HG03039 (cell line): ENCODE data around the gene ACADSB.

Source experiments
- ATAC-seq: cut with Tn5 transposase; IDR thresholded peaks from one replicate; pipeline ENCODE4 v1.9.1; 2021; ENCODE audit warnings: mild to moderate bottlenecking, moderate library complexity; ENCODE audit not compliant: unreplicated experiment

Gene ACADSB

DNA sequence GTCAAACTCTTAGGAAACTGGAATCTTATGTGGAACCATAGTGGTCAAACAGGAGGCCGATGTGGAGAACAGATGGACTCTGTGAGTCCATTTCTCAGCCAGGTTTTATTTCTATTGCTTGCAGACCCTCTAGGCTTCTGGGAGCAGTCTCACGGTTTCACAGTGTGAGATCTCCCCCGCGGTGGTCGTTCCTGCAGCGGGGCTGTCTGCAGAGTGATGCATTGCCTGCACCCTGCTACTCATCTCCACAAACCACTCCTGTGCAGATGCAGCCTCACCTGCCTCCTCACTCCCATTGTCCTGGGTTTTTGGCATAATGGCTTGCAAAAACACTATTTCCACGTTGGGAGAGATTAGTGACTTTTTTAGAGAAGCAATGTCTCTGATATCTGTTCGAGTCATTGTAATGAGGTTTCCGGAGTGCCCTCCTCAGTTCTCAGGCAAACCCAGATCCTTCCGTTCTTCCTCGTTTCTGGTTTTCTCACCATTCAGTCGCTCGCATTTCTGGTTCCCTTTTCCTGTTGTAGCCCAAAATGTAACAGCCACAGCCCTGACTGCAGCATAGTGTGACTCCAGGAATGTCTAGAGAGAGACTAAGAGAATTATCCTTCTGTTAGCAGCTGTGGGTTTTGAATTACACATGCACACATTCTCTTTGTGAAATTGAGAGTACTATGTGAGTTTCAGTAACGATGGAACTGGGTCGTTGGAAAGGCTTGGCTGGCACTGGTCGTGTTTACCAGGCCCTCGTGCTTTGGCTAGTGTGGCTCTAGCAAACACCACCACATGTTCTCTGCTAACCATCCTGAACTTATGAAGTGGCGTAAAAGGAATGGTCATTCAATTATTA lies 30.2 kb downstream of the ACADSB start:
- no peak for ATAC-seq

GRCh38 chr10:123039632-123039930 lies 30.8 kb downstream of the ACADSB start:
- ATAC-seq, result no peak

GRCh38 chr10:123042708-123043408 lies 34.1 kb downstream of the ACADSB start:
- no peak for ATAC-seq

DNA sequence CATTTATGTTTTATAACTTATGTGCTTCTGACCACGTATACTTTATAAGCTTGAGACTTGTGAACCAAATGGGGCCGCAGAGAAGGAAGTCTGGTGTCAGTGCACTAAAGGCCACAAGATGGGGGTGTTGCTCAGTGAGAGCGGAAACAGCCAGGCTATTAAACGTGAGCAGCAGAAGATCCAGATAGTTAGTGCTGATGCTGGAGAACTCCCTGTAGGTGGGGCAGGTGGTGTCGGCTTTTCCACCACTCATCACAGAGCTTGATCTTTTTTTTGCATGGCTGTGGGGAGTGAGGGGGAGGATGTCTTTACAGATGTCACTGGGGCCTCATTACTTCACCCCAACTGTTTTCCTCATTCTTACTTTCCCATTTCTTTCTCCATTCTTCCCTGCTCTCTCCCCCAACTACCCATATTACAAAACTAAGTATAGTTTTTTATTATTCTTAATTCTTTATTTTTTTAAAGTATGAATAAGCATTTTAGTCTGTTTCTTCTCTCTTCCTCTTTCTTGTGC lies 34.7 kb downstream of the ACADSB start:
- no peak for ATAC-seq

DNA sequence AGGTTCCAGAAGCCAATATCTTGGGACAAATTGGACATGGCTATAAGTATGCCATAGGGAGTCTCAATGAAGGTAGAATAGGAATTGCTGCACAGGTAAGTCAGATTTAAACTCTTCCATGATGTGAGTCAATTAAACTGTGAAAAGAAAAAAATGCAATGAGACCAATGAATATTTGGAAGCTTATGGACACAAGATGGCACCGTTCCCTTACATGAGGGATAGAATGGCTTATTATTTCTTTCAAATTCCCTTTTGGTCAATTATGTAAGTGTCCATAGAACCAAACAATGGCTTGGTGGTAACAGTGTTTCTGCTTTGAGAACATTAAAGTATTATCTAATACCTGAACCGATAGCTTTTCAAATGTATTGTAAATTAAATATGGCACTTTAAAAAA lies 35.6 kb downstream of the ACADSB start:
- no peak for ATAC-seq

GRCh38 chr10:123045961-123046731 lies 37.3 kb downstream of the ACADSB start:
- no peak for ATAC-seq

- ATAC-seq, result no peak
These were observed 49.2 kb downstream of the ACADSB start for GRCh38 chr10:123057968-123058367.

DNA sequence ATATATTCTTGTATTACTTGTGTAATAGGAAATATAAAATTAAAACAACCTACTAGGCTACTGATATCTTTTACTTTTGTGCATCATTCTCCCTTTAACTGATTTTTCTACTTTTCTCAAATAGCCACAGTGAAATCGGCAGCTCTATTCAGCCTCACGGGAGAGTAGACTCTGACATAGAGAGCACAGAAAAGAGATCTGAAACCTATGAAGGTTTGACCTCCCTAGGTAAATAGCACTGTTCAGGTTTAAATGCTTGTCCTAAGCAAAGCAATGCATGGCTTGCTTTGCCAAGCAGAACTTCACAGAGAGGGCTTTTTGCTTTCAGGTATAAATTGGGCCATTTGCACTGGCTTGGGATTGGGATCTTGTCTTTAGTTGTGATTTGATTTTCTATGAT lies 53.1 kb downstream of the ACADSB start:
- no peak for ATAC-seq

DNA sequence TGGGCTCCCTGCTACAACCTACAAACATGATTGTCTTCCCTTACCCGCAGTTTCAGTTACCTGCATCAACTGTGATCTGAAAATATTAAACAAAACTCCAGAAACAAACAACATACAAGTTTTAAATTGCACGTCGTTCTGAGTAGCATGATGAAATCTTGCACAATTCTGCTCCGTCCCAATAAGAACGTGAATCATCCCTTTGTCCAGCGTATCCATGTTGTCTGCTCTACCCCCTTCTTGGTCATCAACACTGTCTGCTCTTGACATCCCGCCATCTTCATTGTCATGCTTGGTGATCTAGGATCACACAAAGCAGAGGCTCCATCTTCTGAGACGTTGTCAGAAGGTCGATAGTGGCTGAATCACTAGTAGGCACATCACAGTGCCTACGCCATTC lies 53.9 kb downstream of the ACADSB start:
- ATAC-seq, result no peak

GRCh38 chr10:123068087-123068853 lies 59.5 kb downstream of the ACADSB start:
- no peak for ATAC-seq

DNA sequence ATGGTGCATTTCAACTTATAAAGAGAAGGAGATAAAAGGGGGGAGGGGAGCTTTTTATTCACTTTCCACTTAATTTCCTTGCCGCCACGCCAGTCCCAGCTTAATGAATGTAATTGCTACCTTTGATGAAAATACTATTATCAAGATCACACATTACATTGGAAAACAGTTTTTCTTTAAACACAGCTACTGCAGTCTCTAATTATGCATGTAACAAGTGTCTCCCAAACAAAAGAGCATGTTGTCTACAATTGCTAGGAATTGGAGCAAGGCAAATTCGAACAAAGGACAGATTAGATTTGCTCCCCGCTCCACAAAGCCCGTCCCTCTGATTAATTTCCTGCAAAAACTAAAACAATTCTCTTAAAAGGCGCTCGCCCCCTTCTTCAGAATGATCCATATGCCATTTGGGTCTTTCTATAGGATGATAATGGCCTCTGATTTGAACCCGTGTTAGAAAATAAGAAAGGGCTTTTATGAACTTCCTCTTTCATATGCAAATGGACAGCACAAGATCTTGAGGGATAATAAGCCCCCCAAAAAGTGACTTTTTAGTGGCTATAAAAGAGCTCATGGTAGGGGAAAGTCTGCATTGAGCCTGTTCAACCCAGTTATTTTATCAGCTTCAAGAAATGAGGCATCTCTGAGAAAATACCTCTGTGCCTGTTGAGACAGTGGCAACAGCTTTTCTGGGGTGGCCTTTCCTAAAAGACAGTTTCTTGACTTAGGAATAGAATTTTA lies 60.6 kb downstream of the ACADSB start:
- ATAC-seq, result no peak

GRCh38 chr10:123073187-123073586 lies 64.4 kb downstream of the ACADSB start:
- ATAC-seq, result no peak

DNA sequence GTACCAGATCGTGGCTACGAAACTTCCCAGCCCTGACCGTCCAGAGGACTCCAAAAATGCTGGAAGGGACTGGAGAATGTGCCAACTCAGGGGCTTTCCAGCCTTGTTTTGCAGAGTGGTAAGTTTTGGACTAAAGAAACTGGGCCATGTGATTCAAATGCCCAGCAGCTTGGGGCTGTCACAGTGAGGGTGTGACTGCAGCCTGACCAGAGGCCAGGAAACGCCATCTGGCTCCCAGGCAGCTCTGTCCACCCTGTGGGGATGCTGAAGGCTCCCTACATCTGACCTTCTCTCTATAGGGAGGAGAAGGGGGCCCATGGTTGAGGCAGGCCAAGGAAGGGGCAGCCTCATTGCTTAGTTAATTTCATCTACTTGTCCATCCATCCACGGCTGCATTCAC lies 65.4 kb downstream of the ACADSB start:
- no peak for ATAC-seq

- ATAC-seq, result no peak
These were observed 73.1 kb downstream of the ACADSB start for GRCh38 chr10:123081896-123082295.

- no peak for ATAC-seq
These were observed 75.0 kb downstream of the ACADSB start for GRCh38 chr10:123083811-123084210.

DNA sequence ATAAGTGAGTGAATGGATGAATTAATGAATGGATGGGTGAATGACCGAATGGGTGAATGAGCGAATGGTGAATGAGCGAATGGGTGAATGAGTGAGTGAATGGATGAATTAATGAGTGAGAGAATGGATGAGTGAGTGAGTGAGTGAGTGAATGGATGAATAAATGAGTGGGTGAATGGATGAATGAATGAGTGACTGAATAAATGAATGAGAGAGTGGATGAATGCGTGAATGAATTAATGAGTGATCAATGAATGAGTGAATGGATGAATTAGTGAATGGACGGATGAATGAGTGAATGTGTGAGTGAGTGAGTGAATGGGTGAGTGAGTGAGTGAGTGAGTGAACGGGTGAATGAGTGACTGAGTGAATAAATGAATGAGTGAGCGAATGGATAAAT lies 77.5 kb downstream of the ACADSB start:
- no peak for ATAC-seq

GRCh38 chr10:123087348-123087747 lies 78.5 kb downstream of the ACADSB start:
- no peak for ATAC-seq

DNA sequence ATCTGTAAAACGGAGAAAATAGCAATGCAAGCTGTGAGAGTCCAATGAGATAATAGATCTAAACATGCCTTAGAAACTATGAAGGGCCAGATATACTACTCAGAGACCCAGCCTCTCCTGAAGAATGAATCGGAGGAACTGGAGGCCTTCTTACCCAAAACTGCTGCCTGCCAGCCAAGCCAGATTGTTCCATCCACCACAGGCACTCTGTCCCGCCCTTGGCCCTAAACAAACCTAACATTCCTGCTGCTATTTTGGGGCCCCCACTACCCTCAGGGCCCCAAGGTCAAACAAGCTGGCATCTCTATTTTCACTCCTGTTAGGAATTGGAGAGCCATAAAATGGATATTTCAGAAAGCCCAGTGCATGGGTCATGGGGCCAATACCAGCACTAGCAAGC lies 79.0 kb downstream of the ACADSB start:
- ATAC-seq, result no peak

DNA sequence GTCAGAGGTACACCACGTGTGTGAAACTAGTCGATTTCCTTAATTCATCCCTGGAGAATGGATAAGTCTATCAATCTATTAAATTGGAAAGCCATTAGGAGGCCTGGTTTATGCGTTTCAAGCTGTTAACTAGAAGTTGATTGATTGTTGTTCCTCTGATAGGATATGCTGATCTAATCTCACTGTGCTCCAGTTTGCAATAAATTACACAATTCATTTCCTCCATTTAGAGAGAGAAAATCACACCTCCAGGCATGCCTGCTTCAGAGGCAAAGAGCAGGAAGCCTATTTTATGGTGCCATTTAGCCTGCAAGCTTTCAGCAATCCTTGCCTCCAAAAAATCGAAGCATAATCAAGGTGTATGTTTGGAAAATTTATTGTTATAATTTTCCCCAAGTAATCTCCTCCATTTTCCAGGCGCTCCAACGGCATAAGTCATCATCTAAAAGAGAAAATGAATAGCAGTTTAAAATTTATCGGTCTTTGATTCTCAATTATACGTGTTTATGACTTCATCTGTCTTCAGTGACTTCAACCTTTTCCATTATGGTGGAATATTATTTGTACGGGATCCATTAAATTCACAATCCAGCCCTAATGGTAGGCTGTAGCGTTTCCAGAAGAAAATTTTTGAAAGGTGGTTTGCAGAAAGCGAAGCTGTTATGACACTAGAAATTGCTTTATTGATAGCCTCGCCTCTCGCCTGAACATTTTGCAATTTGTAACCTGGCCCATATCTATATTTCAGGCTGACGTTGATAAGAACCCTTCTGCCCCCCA lies 84.0 kb downstream of the ACADSB start:
- ATAC-seq, result no peak
